Suprapubic skin (tissue), 4 donors: ENCODE data around the gene SMAD7. TPM values are rescaled to one million over a fixed set of nuclear protein-coding genes. Genes with fewer than 3 reads are reported as not detected.

Experiments
- DNase-seq, 2 donors: peaks; one replicate each; pipeline ENCODE4 v3.0.0-alpha.2; 2019; ENCODE audit warnings: low spot score in 2 of 2
- H3K27ac ChIP-seq: fragments of 200-600 bp; sonication (generic); one replicate; pipeline ENCODE4 v1.5.1; 2019
- H3K27me3 ChIP-seq: fragments of 200-600 bp; sonication (generic); one replicate; pipeline ENCODE4 v1.5.1; 2019
- H3K36me3 ChIP-seq: fragments of 200-600 bp; sonication (generic); one replicate; pipeline ENCODE4 v1.5.1; 2019
- H3K4me1 ChIP-seq: fragments of 200-600 bp; sonication (generic); one replicate; pipeline ENCODE4 v1.5.1; 2019
- H3K4me3 ChIP-seq: fragments of 200-600 bp; sonication (generic); one replicate; pipeline ENCODE4 v1.5.1; 2019; ENCODE audit warnings: mild to moderate bottlenecking
- H3K9me3 ChIP-seq: fragments of 200-600 bp; sonication (generic); one replicate; pipeline ENCODE4 v1.5.1; 2019
- EP300 ChIP-seq: sonication (generic); formaldehyde crosslinking; IDR thresholded peaks from one replicate; pipeline ENCODE4 v1.6.1; 2017; ENCODE audit warnings: antibody characterized with exemption
- POLR2A ChIP-seq, 2 donors: fragments of 450-650 bp; IDR thresholded peaks; one replicate each; pipeline ENCODE4 v1.6.1; 2017; ENCODE audit warnings: antibody characterized with exemption in 2 of 2, mild to moderate bottlenecking in 2 of 2, moderate library complexity in 2 of 2
- POLR2AphosphoS5 ChIP-seq, 3 donors: sonication (generic); formaldehyde crosslinking; IDR thresholded peaks; one replicate each; pipeline ENCODE4 v1.6.1; 2017; ENCODE audit warnings: antibody characterized with exemption in 3 of 3
- WGBS: methylation state at CpG from one replicate; pipeline ENCODE4 v1.1.5; 2018; 5-methylcytosine and 5-hydroxymethylcytosine counted together
- total RNA-seq, 4 donors: library from RNA; depleted of rRNA; stranded (reverse); fragments of >200 nt; gene quantifications; one replicate each; pipeline ENCODE4 v1.1.0, GENCODE V29; 2016
- TF ChIP-seq, protein P1 (sequence below), 2 donors: fragments of 200-600 bp in 1 of 2; fragments of 450-650 bp in 1 of 2; sonication (generic) in 1 of 2; IDR thresholded peaks; one replicate each; pipeline ENCODE4 v1.5.1; 2016 to 2019; ENCODE audit warnings: antibody characterized with exemption in 2 of 2, mild to moderate bottlenecking in 1 of 2, moderate library complexity in 1 of 2

Gene SMAD7
- total RNA-seq, 4 donors from 2014 or later: 19.7 to 41.6 (median 27.8) TPM

GRCh38 chr18:48879008-48879431 lies 71.7 kb downstream of the SMAD7 start:
- H3K27me3 ChIP-seq: no peaks in the 10 kb centered on the region
- H3K27ac ChIP-seq: no peak overlapping the region
- 42% methylated on average over 4 of the region's 15 CpGs for WGBS
- TF ChIP-seq EP300: no peak
- TF ChIP-seq, protein P1, sequence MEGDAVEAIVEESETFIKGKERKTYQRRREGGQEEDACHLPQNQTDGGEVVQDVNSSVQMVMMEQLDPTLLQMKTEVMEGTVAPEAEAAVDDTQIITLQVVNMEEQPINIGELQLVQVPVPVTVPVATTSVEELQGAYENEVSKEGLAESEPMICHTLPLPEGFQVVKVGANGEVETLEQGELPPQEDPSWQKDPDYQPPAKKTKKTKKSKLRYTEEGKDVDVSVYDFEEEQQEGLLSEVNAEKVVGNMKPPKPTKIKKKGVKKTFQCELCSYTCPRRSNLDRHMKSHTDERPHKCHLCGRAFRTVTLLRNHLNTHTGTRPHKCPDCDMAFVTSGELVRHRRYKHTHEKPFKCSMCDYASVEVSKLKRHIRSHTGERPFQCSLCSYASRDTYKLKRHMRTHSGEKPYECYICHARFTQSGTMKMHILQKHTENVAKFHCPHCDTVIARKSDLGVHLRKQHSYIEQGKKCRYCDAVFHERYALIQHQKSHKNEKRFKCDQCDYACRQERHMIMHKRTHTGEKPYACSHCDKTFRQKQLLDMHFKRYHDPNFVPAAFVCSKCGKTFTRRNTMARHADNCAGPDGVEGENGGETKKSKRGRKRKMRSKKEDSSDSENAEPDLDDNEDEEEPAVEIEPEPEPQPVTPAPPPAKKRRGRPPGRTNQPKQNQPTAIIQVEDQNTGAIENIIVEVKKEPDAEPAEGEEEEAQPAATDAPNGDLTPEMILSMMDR (IDR thresholded peaks at IDR 0.05): no peak
- TF ChIP-seq POLR2AphosphoS5 (IDR thresholded peaks at IDR 0.05): no peak
- no peak for TF ChIP-seq POLR2A (IDR thresholded peaks at IDR 0.05)
- H3K36me3 ChIP-seq: no peaks in the 10 kb centered on the region
- no peak overlapping the region for H3K4me3 ChIP-seq
- DNase-seq: no peak
- H3K4me1 ChIP-seq: no peaks in the 10 kb centered on the region
- no peaks in the 10 kb centered on the region for H3K9me3 ChIP-seq

GRCh38 chr18:48878471-48878870 lies 72.3 kb downstream of the SMAD7 start:
- Histone ChIP-seq H3K9me3 (no peaks in the 10 kb centered on the region), H3K4me1 (peaks cover under 1% of the 10 kb centered on the region), H3K27ac (no peak overlapping the region), H3K27me3 (no peaks in the 10 kb centered on the region), H3K4me3 (no peak overlapping the region), H3K36me3 (no peaks in the 10 kb centered on the region)
- WGBS: 83% methylated on average over 12 of the region's 12 CpGs
- DNase-seq: no peak
- no peak for TF ChIP-seq POLR2A (IDR thresholded peaks at IDR 0.05)
- TF ChIP-seq EP300: no peak
- TF ChIP-seq, protein P1 (IDR thresholded peaks at IDR 0.05): no peak
- TF ChIP-seq POLR2AphosphoS5 (IDR thresholded peaks at IDR 0.05): no peak

DNA sequence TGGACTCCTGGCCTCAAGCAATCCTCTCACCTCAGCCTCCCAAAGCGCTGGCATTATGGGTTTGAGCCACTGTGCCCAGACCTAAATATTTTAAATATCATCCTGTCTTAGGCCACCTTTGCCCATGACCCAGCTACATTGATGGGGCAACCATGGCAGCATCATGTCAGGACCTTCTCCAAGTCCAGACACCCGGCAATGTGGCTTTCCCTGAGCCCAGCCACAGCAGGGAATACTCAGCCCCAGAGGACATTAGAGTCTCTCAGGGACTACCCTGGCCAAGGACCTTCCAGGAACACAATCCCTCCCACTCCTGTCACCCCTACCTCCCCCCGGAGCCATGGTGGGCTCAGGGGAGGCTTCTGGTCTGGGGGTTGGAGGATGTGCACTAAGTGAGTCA lies 72.8 kb downstream of the SMAD7 start:
- TF ChIP-seq, protein P1 (IDR thresholded peaks at IDR 0.05): no peak
- TF ChIP-seq EP300: no peak
- TF ChIP-seq POLR2AphosphoS5 (IDR thresholded peaks at IDR 0.05): no peak
- TF ChIP-seq POLR2A (IDR thresholded peaks at IDR 0.05): no peak
- Histone ChIP-seq H3K27ac (no peak overlapping the region), H3K36me3 (no peaks in the 10 kb centered on the region), H3K4me1 (peaks cover 6% of the 10 kb centered on the region), H3K27me3 (no peaks in the 10 kb centered on the region), H3K4me3 (no peak overlapping the region), H3K9me3 (no peaks in the 10 kb centered on the region)
- DNase-seq: no peak
- WGBS: 100% methylated on average over 1 of the region's 3 CpGs

DNA sequence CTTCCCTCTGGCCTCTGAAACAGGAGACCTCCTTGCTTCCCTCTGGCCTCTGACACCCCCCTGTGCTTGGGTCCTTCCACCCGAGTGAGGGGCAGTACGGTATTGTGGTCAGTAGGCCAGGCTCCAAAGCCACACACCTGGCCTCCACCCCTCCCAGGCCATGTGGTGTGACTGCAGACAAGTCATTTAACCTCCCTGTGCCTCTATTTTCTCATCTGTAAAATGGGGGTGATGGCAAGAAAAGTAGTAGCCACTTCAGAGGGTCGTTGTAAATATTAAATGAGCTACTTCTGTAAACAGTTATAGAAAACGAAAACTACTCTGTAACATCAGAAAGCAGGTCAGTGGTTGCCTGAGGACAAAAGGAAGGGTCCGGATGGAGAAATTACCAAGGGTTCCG lies 74.2 kb downstream of the SMAD7 start:
- no peaks in the 10 kb centered on the region for H3K27me3 ChIP-seq
- no peak for DNase-seq
- H3K27ac ChIP-seq: no peak overlapping the region
- TF ChIP-seq EP300: no peak
- TF ChIP-seq POLR2AphosphoS5 (IDR thresholded peaks at IDR 0.05): no peak
- no peak for TF ChIP-seq POLR2A (IDR thresholded peaks at IDR 0.05)
- TF ChIP-seq, protein P1 (IDR thresholded peaks at IDR 0.05): no peak
- WGBS: 96% methylated on average over 6 of the region's 6 CpGs
- no peaks in the 10 kb centered on the region for H3K9me3 ChIP-seq
- H3K36me3 ChIP-seq: no peaks in the 10 kb centered on the region
- no peak overlapping the region for H3K4me3 ChIP-seq
- peaks cover 9% of the 10 kb centered on the region for H3K4me1 ChIP-seq

- H3K27me3 ChIP-seq: no peaks in the 10 kb centered on the region
- no peak for TF ChIP-seq EP300
- TF ChIP-seq, protein P1 (IDR thresholded peaks at IDR 0.05): no peak
- TF ChIP-seq POLR2A (IDR thresholded peaks at IDR 0.05): no peak
- TF ChIP-seq POLR2AphosphoS5 (IDR thresholded peaks at IDR 0.05): no peak
- DNase-seq: no peak
- no peaks in the 10 kb centered on the region for H3K36me3 ChIP-seq
- no peak overlapping the region for H3K27ac ChIP-seq
- 83% methylated on average over 9 of the region's 15 CpGs for WGBS
- H3K9me3 ChIP-seq: no peaks in the 10 kb centered on the region
- H3K4me1 ChIP-seq: peaks cover 9% of the 10 kb centered on the region
- H3K4me3 ChIP-seq: no peak overlapping the region
Measured at GRCh38 chr18:48875942-48876511, 74.7 kb downstream of the SMAD7 start.
